Dendritic cell treated with granulocyte-macrophage colony-stimulating factor and Interleukin-4, amounts not matched to agents 40 ng/mL and 50 ng/mL, for 4 days (primary cell): Measurements from ENCODE around the gene CARMIL1.

ENCODE experiments used
- H3K27ac Mint-ChIP-seq: one replicate; pipeline ENCODE4 v1.8.0; 2022; ENCODE audit warnings: mild to moderate bottlenecking, mixed read lengths
- H3K27me3 Mint-ChIP-seq: one replicate; pipeline ENCODE4 v1.8.0; 2022; ENCODE audit warnings: mild to moderate bottlenecking, mixed read lengths
- H3K36me3 Mint-ChIP-seq: one replicate; pipeline ENCODE4 v1.8.0; 2022; ENCODE audit warnings: low read depth, mixed read lengths
- H3K4me1 Mint-ChIP-seq: one replicate; pipeline ENCODE4 v1.8.0; 2022; ENCODE audit warnings: low read depth, mixed read lengths
- H3K4me3 Mint-ChIP-seq: one replicate; pipeline ENCODE4 v1.8.0; 2022; ENCODE audit warnings: mild to moderate bottlenecking, moderate library complexity, mixed read lengths
- H3K9me3 Mint-ChIP-seq: one replicate; pipeline ENCODE4 v1.8.0; 2022; ENCODE audit warnings: mixed read lengths
- intact Hi-C: fragments of 100-400 bp; cut with micrococcal nuclease; formaldehyde crosslinking; loops from one replicate; pipeline ENCODE4 v1.15.0; 2022

The CARMIL1 gene

DNA sequence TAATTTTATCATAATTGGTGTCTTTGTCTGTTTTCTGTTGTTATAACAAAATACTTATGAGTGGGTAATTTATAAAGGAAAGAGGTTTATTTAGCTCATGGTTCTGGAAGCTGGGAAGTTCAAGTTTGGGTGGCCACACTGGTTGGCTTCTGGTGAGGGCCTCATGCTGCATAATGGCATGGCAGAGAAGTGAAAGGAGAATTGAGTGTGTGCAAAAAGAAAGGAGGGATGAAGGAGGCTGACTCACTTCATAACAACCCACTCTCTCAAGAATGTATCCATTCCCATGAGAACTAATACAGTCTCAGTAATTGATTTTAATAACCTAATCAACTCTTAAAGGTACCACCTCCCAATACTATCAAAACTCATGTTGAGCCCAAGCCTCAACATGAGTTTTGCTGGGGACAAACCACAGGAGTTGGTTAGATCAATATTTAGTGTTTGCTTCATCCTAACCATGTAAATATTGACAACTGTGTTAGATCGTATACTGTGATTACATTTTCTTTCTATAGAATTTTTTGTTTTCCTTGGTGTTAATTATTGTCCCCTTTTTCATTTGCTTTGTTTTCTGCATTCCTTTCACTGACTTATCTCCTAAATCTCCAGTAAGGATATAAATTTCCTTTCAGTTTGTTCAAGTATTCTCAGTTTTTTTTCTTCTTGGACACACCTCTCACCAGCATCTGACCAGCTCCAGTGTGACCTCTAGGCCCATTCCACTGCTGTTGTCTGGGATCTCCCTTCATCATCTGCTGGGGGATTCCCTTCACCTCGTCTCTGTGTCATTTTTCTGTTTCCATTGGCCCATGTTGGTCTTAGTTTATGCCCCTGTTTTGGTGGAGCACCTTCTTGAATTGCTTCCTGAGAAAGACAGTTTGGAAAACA lies 318.0 kb downstream of the CARMIL1 start:
- Mint-ChIP-seq H3K27ac (no peak overlapping the region), H3K36me3 (no peaks in the 10 kb centered on the region), H3K4me3 (no peak overlapping the region), H3K4me1 (no peaks in the 10 kb centered on the region), H3K9me3 (no peaks in the 10 kb centered on the region), H3K27me3 (no peaks in the 10 kb centered on the region)
- intact Hi-C loops: no loop called here

DNA sequence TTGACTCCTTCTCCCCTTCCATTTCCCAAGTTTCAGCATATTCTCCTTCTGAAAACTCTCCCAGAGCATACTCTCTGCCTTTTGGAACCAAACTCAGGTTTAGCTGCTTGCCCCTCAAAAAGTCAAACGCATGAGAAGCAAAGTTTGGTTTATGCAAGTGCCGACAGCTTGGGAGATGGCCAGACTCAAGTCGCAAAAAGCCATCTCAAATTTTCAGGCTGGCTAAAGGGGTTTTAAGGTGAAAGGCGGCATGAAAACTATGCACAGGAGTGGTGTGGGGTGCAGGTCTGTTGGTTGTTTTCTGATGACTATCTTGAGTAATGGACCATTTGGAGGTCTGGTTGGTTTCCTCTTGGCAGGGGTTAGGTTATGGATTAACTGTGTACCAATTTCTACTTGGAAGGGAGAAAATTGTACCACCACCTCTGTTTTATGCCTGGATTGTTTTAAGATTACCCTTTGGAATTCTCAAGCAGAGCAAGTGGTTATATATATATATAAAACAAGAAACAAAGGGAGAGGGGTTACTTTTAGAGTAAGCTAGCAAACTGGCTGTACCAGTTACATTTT lies 320.4 kb downstream of the CARMIL1 start:
- Mint-ChIP-seq H3K27me3 (no peaks in the 10 kb centered on the region), H3K36me3 (no peaks in the 10 kb centered on the region), H3K27ac (no peak overlapping the region), H3K4me3 (no peak overlapping the region), H3K9me3 (no peaks in the 10 kb centered on the region), H3K4me1 (no peaks in the 10 kb centered on the region)
- intact Hi-C loops: loop anchor here (10.0 kb wide), 1 partner anchor 525 kb away; no protein-coding TSS in a partner anchor

DNA sequence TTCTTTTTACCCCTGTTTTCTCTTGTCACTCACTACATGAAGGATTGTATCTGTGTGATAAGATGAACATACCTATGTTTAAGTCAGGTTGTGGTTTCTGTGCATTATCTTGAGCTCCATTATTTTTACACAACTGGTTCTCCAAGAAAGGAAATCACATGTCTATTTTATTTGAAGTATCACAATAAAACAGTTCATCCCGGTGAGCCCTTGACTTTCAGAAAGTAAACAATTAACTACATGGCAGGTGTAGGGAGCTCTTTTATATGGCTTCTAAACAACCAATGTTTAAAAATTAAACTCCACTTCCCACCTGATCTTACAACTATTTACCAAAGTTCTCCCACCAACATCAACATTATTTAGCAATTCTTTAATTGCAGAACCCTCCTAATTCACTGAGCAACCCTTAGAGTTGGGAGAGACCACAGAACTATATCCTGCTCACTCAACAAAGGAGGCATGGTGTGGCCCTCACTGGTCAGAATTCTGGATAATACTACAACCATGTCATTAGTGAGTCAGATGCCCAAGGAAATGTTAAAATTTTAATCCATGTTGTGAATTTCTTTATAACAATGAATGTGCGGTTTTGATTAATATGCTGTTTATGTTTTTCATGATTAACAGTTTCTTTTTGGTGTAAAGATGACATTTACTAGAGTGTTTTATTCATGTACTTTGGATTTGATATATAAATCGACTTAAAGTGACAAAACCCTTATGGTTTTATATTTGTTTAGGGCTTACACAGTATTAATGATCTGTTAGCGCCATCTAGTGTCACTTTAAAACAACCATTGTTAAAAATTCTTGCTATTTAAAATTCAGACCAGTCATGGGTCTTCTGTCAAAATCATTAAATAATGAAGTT lies 322.9 kb downstream of the CARMIL1 start:
- Mint-ChIP-seq H3K4me1 (no peaks in the 10 kb centered on the region), H3K9me3 (no peaks in the 10 kb centered on the region), H3K27ac (no peak overlapping the region), H3K36me3 (no peaks in the 10 kb centered on the region), H3K27me3 (no peaks in the 10 kb centered on the region), H3K4me3 (no peak overlapping the region)
- intact Hi-C loops: loop anchor here (1.0 to 10.0 kb wide), 3 partner anchors 335 to 527 kb away; no protein-coding TSS in a partner anchor

DNA sequence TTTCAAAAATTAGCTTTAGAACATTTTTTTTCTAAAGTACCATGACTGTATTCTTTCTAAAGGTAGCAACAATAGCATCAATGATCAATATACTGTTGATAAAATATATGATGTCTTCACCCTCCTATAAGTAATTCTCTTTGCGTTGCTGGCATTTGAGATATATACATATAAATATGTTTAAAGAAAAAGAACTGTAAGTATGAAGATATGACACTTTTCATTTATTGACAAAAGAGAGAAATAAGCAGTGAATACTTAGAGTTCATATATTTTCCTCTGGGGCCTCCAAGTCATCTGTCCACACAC lies 323.5 kb downstream of the CARMIL1 start:
- Mint-ChIP-seq H3K4me1 (no peaks in the 10 kb centered on the region), H3K27ac (no peak overlapping the region), H3K4me3 (no peak overlapping the region), H3K9me3 (no peaks in the 10 kb centered on the region), H3K27me3 (no peaks in the 10 kb centered on the region), H3K36me3 (no peaks in the 10 kb centered on the region)
- intact Hi-C loops: loop anchor here (1.0 to 10.0 kb wide), 3 partner anchors 336 to 528 kb away; no protein-coding TSS in a partner anchor

DNA sequence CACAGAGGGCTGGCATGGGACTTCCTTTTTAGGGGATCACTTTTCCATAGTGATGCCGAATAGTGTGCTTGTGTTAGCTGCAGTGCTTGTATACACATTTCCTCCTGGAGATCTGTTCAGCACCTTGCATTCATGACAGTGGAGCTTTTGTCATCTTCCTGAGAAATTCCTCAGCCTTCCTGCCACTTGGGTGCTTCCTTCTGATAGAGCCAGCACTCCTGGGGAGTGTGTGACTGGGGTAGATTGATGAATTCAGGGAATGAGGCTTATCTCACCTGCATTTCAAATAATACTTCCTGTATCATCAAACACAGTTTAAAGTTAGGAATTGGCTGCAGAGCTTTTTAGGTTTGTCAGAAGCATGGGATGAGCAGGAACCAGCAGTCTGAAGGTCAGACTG lies 324.1 kb downstream of the CARMIL1 start:
- H3K27me3 Mint-ChIP-seq: no peaks in the 10 kb centered on the region
- intact Hi-C loops: loop anchor here (2.0 to 10.0 kb wide), 2 partner anchors 336 to 528 kb away; no protein-coding TSS in a partner anchor
- no peak overlapping the region for H3K27ac Mint-ChIP-seq

DNA sequence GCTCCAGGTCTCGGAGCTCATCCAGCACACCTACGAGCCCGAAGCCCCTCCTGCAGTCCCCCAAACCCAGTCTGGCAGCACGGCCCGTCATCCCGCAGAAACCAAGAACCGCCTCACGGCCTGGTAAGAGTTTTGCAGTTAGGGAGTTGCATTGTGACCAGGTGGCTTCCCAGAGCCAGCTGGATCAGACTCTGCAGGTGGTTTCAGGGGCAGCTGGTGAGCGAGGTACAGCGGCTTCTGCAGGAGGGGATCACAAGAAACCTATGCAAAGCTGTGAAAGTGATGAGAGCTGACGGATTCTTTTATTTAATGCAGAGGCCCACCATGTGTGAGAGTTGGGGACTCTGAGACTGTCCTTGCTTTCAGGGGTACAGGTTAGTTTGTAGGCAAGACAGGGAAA lies 327.0 kb downstream of the CARMIL1 start:
- H3K4me3 Mint-ChIP-seq: no peak overlapping the region
- intact Hi-C loops: loop anchor here (10.0 kb wide), 1 partner anchor 531 kb away; no protein-coding TSS in a partner anchor
- H3K27ac Mint-ChIP-seq: no peak overlapping the region
- no peaks in the 10 kb centered on the region for H3K27me3 Mint-ChIP-seq
- no peaks in the 10 kb centered on the region for H3K9me3 Mint-ChIP-seq
- no peaks in the 10 kb centered on the region for H3K36me3 Mint-ChIP-seq
- no peaks in the 10 kb centered on the region for H3K4me1 Mint-ChIP-seq

More for the DNA sequence above, 324.1 kb downstream of the CARMIL1 start:
- Mint-ChIP-seq H3K4me3 (no peak overlapping the region), H3K9me3 (no peaks in the 10 kb centered on the region), H3K36me3 (no peaks in the 10 kb centered on the region), H3K4me1 (no peaks in the 10 kb centered on the region)

DNA sequence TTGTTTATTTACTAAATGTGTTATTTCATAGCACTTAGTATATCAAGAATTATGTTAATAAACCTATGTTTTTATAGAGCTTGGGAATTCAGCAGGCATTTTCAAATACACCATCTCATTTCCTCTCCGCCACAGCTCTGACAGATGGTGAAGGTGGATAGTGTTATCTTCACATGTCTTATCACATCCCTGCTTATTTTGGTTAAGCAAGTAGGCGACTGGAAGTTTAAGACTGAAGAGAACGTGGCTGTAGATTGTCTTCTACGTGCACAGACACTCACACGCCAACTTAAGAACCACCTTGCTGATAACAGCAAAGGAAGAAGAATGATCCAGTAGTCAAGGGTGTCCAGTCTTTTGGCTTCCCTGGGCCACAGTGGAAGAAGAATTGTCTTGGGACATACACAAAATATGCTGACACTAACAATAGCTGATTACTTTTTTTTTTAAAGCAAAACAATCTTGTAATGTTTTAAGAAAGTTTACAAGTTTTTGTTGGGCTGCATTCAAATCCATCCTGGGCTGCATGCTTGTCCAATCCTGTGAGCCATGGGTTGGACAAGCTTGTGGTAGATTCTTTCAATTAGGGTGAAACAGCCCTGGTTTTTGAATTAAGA lies 329.5 kb downstream of the CARMIL1 start:
- Mint-ChIP-seq H3K4me1 (no peaks in the 10 kb centered on the region), H3K9me3 (no peaks in the 10 kb centered on the region), H3K27me3 (no peaks in the 10 kb centered on the region), H3K27ac (no peak overlapping the region), H3K4me3 (no peak overlapping the region), H3K36me3 (no peaks in the 10 kb centered on the region)
- intact Hi-C loops: loop anchor here (10.0 kb wide), 1 partner anchor 534 kb away; no protein-coding TSS in a partner anchor

DNA sequence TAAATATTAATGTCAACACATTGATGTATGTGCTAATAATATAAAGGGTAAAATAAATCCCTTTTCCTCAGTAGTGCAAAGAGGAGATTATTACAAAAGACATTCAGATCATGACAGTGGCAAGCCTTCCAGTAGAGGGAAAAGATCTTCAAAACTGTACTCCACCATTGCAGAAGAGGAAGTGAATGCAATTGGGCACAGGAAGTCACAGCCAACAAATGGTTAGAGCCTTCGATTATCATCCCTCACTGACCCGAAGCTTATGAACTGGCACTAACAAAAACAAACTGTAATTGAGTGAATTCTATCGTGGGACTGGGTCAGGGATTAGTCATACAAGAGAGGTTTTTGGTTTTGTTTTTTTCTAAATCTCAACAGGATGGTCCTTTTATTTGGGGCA lies 333.5 kb downstream of the CARMIL1 start:
- Mint-ChIP-seq H3K9me3 (no peaks in the 10 kb centered on the region), H3K27ac (no peak overlapping the region), H3K36me3 (no peaks in the 10 kb centered on the region), H3K27me3 (peaks cover 1% of the 10 kb centered on the region), H3K4me3 (no peak overlapping the region), H3K4me1 (no peaks in the 10 kb centered on the region)
- intact Hi-C loops: no loop called here

DNA sequence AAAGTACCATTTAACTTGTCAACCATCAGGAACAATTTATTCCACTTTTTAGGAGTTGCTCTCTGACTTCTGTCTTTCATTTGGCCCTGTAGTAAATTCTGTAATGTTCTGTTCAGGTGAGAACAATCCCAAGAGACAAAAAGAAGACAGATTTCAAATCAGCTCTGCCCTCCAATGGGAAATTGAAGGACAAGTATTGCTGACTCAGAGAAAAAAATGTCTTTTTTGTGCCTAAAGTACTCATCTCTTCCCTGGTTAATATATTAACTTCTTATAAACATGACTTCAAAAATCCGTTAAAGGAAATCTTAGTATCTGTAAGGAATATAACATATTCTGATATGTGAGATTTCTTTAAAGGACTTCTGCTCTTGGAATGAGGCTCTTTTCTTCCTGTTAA lies 334.2 kb downstream of the CARMIL1 start:
- H3K4me1 Mint-ChIP-seq: no peaks in the 10 kb centered on the region
- no peaks in the 10 kb centered on the region for H3K9me3 Mint-ChIP-seq
- intact Hi-C loops: no loop called here
- peaks cover 1% of the 10 kb centered on the region for H3K27me3 Mint-ChIP-seq
- no peaks in the 10 kb centered on the region for H3K36me3 Mint-ChIP-seq
- H3K4me3 Mint-ChIP-seq: no peak overlapping the region
- no peak overlapping the region for H3K27ac Mint-ChIP-seq

DNA sequence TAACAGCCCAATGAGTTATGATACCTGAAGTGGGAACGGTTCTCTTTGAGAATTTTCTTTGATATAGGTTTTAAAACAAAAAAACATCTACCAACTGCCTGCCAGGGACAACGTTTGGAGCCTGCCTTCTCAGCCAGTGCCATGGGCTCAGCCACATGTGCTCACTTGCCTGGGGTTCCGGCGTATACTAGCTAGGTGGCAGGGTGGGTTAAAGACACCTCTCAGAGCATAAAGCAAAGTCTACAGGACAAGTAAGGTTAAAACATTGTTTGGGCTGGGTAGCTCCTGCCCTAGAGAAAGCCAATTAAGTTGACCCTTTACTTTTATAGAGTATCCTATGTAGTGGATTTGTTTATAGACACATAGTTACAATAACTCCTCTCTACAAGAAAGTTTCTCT lies 334.9 kb downstream of the CARMIL1 start:
- peaks cover 3% of the 10 kb centered on the region for H3K27me3 Mint-ChIP-seq
- intact Hi-C loops: no loop called here
- H3K9me3 Mint-ChIP-seq: no peaks in the 10 kb centered on the region
- no peak overlapping the region for H3K4me3 Mint-ChIP-seq
- peaks cover 4% of the 10 kb centered on the region for H3K4me1 Mint-ChIP-seq
- no peak overlapping the region for H3K27ac Mint-ChIP-seq
- no peaks in the 10 kb centered on the region for H3K36me3 Mint-ChIP-seq

DNA sequence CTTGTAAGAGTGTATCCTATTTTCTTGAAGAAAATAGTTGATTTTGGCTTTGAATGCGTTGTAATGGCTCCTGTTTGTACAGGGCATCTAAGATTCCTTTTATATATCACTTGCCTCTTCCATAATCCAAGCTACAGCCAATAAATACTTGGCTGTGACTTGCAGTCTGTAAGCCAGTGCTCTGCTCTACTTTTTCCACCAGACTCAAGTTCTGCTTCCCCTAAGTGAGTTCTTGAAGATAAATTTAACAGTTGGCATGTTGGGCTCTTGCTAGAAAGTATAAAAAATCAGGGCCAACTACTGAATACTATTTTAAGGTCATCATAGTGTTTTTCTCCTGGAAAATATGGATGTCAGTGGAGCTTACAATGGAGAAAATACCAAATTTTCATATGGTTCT lies 336.3 kb downstream of the CARMIL1 start:
- intact Hi-C loops: no loop called here
- Mint-ChIP-seq H3K9me3 (no peaks in the 10 kb centered on the region), H3K4me3 (no peak overlapping the region), H3K27me3 (peaks cover 5% of the 10 kb centered on the region), H3K36me3 (no peaks in the 10 kb centered on the region), H3K4me1 (peaks cover 9% of the 10 kb centered on the region), H3K27ac (no peak overlapping the region)

DNA sequence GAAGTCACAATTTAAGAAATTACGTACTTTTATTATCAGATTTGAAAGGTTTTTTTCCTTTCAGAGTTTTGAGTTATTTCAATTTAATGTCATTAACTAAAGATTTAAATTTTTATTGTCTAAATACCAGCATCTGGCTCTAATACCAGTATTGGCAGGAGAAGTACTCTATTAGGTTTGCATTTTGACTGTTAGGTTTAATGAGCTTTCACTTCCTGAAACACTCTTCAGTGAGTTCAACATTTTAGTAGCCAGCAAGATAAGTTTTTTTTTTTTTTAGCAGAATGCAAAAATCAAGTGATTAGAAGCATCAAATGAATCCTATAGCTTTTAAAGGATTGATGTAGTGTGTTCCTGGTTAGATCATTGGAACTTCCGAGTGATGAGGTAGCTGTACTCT lies 338.8 kb downstream of the CARMIL1 start:
- peaks cover 9% of the 10 kb centered on the region for H3K4me1 Mint-ChIP-seq
- H3K4me3 Mint-ChIP-seq: no peak overlapping the region
- H3K27me3 Mint-ChIP-seq: peaks cover 6% of the 10 kb centered on the region
- intact Hi-C loops: no loop called here
- no peaks in the 10 kb centered on the region for H3K36me3 Mint-ChIP-seq
- H3K27ac Mint-ChIP-seq: no peak overlapping the region
- no peaks in the 10 kb centered on the region for H3K9me3 Mint-ChIP-seq

DNA sequence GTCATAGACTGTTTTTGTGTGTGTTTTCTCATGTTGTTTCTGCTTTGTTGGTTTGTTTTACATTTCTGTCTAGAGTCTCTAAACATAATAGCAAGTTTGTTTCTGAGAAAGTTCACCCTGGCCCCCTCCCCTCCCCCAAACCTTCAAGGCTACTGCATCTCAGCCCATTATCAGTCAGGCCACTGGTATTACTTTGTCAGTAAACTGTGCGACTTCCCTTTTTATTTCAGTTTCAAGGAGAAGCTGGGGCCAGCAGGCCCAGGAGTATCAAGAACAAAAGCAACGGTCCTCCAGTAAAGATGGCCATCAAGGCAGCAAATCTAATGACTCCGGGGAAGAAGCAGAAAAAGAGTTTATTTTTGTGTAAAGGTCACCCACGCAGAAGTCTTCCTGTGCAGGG lies 340.0 kb downstream of the CARMIL1 start:
- Mint-ChIP-seq H3K9me3 (no peaks in the 10 kb centered on the region), H3K4me3 (no peak overlapping the region), H3K4me1 (peaks cover 9% of the 10 kb centered on the region), H3K27me3 (peaks cover 5% of the 10 kb centered on the region), H3K36me3 (no peaks in the 10 kb centered on the region), H3K27ac (no peak overlapping the region)
- intact Hi-C loops: no loop called here
